Activated naive CD8-positive, alpha-beta T cell treated with anti-CD3 and anti-CD28 coated beads, Interleukin-2, amount 10 ng/mL, durations not matched to agents 7 days and 5 days (primary cell): ENCODE results near the gene TMC6. TPM values are rescaled to one million over a fixed set of nuclear protein-coding genes. Genes with fewer than 3 reads are reported as not detected.

Experiments
- ATAC-seq: fragments of 150-1000 bp; cut with Tn5 transposase; one replicate; pipeline ENCODE4 v1.10.0; 2021; ENCODE audit warnings: low read depth, moderate library complexity
- POLR2A ChIA-PET: fragments of 350-600 bp; sonication (Branson Sonifier 250); formaldehyde crosslinking; loops from one replicate; lab custom pipeline; 2021; ENCODE audit warnings: antibody characterized with exemption; lab: Charles Lee
- DNase-seq: peaks from one replicate; pipeline ENCODE4 v3.0.0; 2021
- H3K27ac Mint-ChIP-seq: one replicate; pipeline ENCODE4 v1.8.0; 2022; ENCODE audit warnings: mild to moderate bottlenecking, mixed read lengths
- H3K27me3 Mint-ChIP-seq: one replicate; pipeline ENCODE4 v1.8.0; 2022; ENCODE audit warnings: mild to moderate bottlenecking, moderate library complexity, mixed read lengths
- H3K36me3 Mint-ChIP-seq: one replicate; pipeline ENCODE4 v1.8.0; 2021; ENCODE audit warnings: mild to moderate bottlenecking, mixed read lengths
- H3K4me1 Mint-ChIP-seq: one replicate; pipeline ENCODE4 v1.8.0; 2021; ENCODE audit warnings: mixed read lengths
- H3K4me3 Mint-ChIP-seq: one replicate; pipeline ENCODE4 v1.8.0; 2022; ENCODE audit warnings: mild to moderate bottlenecking, moderate library complexity, mixed read lengths
- H3K9me3 Mint-ChIP-seq: one replicate; pipeline ENCODE4 v1.8.0; 2021; ENCODE audit warnings: mixed read lengths
- total RNA-seq, 2 experiments: library from RNA; stranded (reverse); gene quantifications; one replicate each; pipeline ENCODE4 v1.2.3, GENCODE V29; 2021

Gene TMC6
- total RNA-seq, 2 experiments from 2014 or later: 638 to 646 TPM

GRCh38 chr17:78127888-78128550 lies 536 bp downstream of the TMC6 start:
- peaks cover 31% of the 10 kb centered on the region for H3K4me1 Mint-ChIP-seq
- H3K27ac Mint-ChIP-seq: peak overlapping the region; percentile 91
- ATAC-seq: no peak
- no peaks in the 10 kb centered on the region for H3K27me3 Mint-ChIP-seq
- no peaks in the 10 kb centered on the region for H3K9me3 Mint-ChIP-seq
- H3K36me3 Mint-ChIP-seq: peaks cover 35% of the 10 kb centered on the region
- POLR2A ChIA-PET: interaction anchor here (0.7 to 13.9 kb wide), 10 partner anchors 9 to 683 kb away, joined by 3 to 380 read pairs (median 6); no protein-coding TSS in a partner anchor
- no peak for DNase-seq
- H3K4me3 Mint-ChIP-seq: peak overlapping the region; percentile 93

- no peaks in the 10 kb centered on the region for H3K9me3 Mint-ChIP-seq
- ATAC-seq (peak; percentile 35), DNase-seq (peak; percentile 79)
- H3K4me3 Mint-ChIP-seq: peak overlapping the region; percentile 93
- H3K4me1 Mint-ChIP-seq: peaks cover 37% of the 10 kb centered on the region
- H3K36me3 Mint-ChIP-seq: peaks cover 37% of the 10 kb centered on the region
- POLR2A ChIA-PET: interaction anchor here (0.7 to 13.9 kb wide), 11 partner anchors 9 to 682 kb away, joined by 3 to 380 read pairs (median 5); no protein-coding TSS in a partner anchor
- H3K27ac Mint-ChIP-seq: peak overlapping the region; percentile 91
- H3K27me3 Mint-ChIP-seq: no peaks in the 10 kb centered on the region
These were observed 1.2 kb downstream of the TMC6 start for GRCh38 chr17:78127239-78127887.

- no peak for ATAC-seq
- Mint-ChIP-seq H3K4me3 (peak overlapping the region; percentile 93), H3K9me3 (no peaks in the 10 kb centered on the region), H3K4me1 (peaks cover 41% of the 10 kb centered on the region), H3K27ac (peak overlapping the region; percentile 91), H3K27me3 (no peaks in the 10 kb centered on the region), H3K36me3 (peaks cover 38% of the 10 kb centered on the region)
- POLR2A ChIA-PET: interaction anchor here (1.0 to 13.9 kb wide), 7 partner anchors 8 to 682 kb away, joined by 3 to 380 read pairs (median 6); no protein-coding TSS in a partner anchor
- DNase-seq: no peak
These were observed 1.7 kb downstream of the TMC6 start for GRCh38 chr17:78126895-78127238.

- Mint-ChIP-seq H3K36me3 (peaks cover 44% of the 10 kb centered on the region), H3K4me3 (peak overlapping the region; percentile 93), H3K9me3 (no peaks in the 10 kb centered on the region), H3K4me1 (peaks cover 46% of the 10 kb centered on the region), H3K27ac (peak overlapping the region; percentile 91), H3K27me3 (no peaks in the 10 kb centered on the region)
- POLR2A ChIA-PET: interaction anchor here (1.0 to 13.9 kb wide), 8 partner anchors 7 to 681 kb away, joined by 3 to 380 read pairs (median 6); no protein-coding TSS in a partner anchor
- DNase-seq: peak; percentile 43
- no peak for ATAC-seq
These were observed 2.3 kb downstream of the TMC6 start for GRCh38 chr17:78125976-78126894.

- Mint-ChIP-seq H3K27me3 (no peaks in the 10 kb centered on the region), H3K4me1 (peaks cover 54% of the 10 kb centered on the region), H3K9me3 (no peaks in the 10 kb centered on the region), H3K27ac (peak overlapping the region; percentile 81), H3K36me3 (peaks cover 43% of the 10 kb centered on the region), H3K4me3 (peak overlapping the region; percentile 93)
- POLR2A ChIA-PET: interaction anchor here (1.3 to 13.9 kb wide), 5 partner anchors 9 to 51 kb away, joined by 4 to 380 read pairs (median 11); no protein-coding TSS in a partner anchor
- ATAC-seq (no peak), DNase-seq (peak; percentile 68)
These were observed 3.2 kb downstream of the TMC6 start for GRCh38 chr17:78125138-78125913.

GRCh38 chr17:78124836-78125137 lies 3.8 kb downstream of the TMC6 start:
- Mint-ChIP-seq H3K4me1 (peaks cover 52% of the 10 kb centered on the region), H3K9me3 (no peaks in the 10 kb centered on the region), H3K4me3 (peak overlapping the region; percentile 93), H3K36me3 (peaks cover 46% of the 10 kb centered on the region), H3K27ac (peak overlapping the region; percentile 81), H3K27me3 (no peaks in the 10 kb centered on the region)
- no peak for DNase-seq
- POLR2A ChIA-PET: interaction anchor here (1.3 to 13.9 kb wide), 5 partner anchors 8 to 52 kb away, joined by 4 to 380 read pairs (median 11); no protein-coding TSS in a partner anchor
- ATAC-seq: no peak

GRCh38 chr17:78124081-78124835 lies 4.3 kb downstream of the TMC6 start:
- Mint-ChIP-seq H3K27me3 (no peaks in the 10 kb centered on the region), H3K27ac (peak overlapping the region; percentile 96), H3K4me3 (peak overlapping the region; percentile 93), H3K9me3 (no peaks in the 10 kb centered on the region), H3K36me3 (peaks cover 46% of the 10 kb centered on the region), H3K4me1 (peaks cover 49% of the 10 kb centered on the region)
- ATAC-seq (no peak), DNase-seq (no peak)
- POLR2A ChIA-PET: interaction anchor here (1.3 to 13.9 kb wide), 4 partner anchors 13 to 52 kb away, joined by 4 to 380 read pairs (median 42); no protein-coding TSS in a partner anchor

GRCh38 chr17:78123258-78123929 lies 5.2 kb downstream of the TMC6 start:
- peak overlapping the region; percentile 93 for H3K4me3 Mint-ChIP-seq
- H3K9me3 Mint-ChIP-seq: no peaks in the 10 kb centered on the region
- H3K27ac Mint-ChIP-seq: peak overlapping the region; percentile 96
- H3K27me3 Mint-ChIP-seq: no peaks in the 10 kb centered on the region
- H3K4me1 Mint-ChIP-seq: peaks cover 45% of the 10 kb centered on the region
- POLR2A ChIA-PET: interaction anchor here (9.4 to 13.9 kb wide), 2 partner anchors 12 to 15 kb away, joined by 77 to 380 read pairs; no protein-coding TSS in a partner anchor
- ATAC-seq: no peak
- no peak for DNase-seq
- peaks cover 47% of the 10 kb centered on the region for H3K36me3 Mint-ChIP-seq

- peak overlapping the region; percentile 93 for H3K4me3 Mint-ChIP-seq
- H3K4me1 Mint-ChIP-seq: peaks cover 47% of the 10 kb centered on the region
- no peaks in the 10 kb centered on the region for H3K9me3 Mint-ChIP-seq
- H3K27me3 Mint-ChIP-seq: no peaks in the 10 kb centered on the region
- ATAC-seq (no peak), DNase-seq (no peak)
- H3K27ac Mint-ChIP-seq: peak overlapping the region; percentile 96
- POLR2A ChIA-PET: interaction anchor here (1.5 to 13.9 kb wide), 3 partner anchors 7 to 165 kb away, joined by 4 to 380 read pairs (median 53); partner anchors contain the start of genes TMC6, TMC8 and TNRC6C
- peaks cover 49% of the 10 kb centered on the region for H3K36me3 Mint-ChIP-seq
These were observed 5.7 kb downstream of the TMC6 start for GRCh38 chr17:78122931-78123249.

GRCh38 chr17:78122216-78122930 lies 6.2 kb downstream of the TMC6 start:
- H3K9me3 Mint-ChIP-seq: no peaks in the 10 kb centered on the region
- peak; percentile 56 for DNase-seq
- peaks cover 50% of the 10 kb centered on the region for H3K36me3 Mint-ChIP-seq
- no peak for ATAC-seq
- peak overlapping the region; percentile 93 for H3K4me3 Mint-ChIP-seq
- POLR2A ChIA-PET: interaction anchor here (0.6 to 13.9 kb wide), 4 partner anchors 7 to 164 kb away, joined by 3 to 380 read pairs (median 28); partner anchors contain the start of genes TMC6, TMC8 and TNRC6C
- H3K27me3 Mint-ChIP-seq: no peaks in the 10 kb centered on the region
- peaks cover 47% of the 10 kb centered on the region for H3K4me1 Mint-ChIP-seq
- peak overlapping the region; percentile 96 for H3K27ac Mint-ChIP-seq
